Activated CD8-positive, alpha-beta T cell treated with anti-CD3 and anti-CD28 coated beads for 36 hours (primary cell): ENCODE results near the gene EPB41L4A. TPM values are rescaled to one million over a fixed set of nuclear protein-coding genes. Genes with fewer than 3 reads are reported as not detected.

ENCODE experiments used
- ATAC-seq: fragments of 200-7000 bp; cut with Tn5 transposase; one replicate; pipeline ENCODE4 v1.10.0; 2021; ENCODE audit warnings: mild to moderate bottlenecking, moderate library complexity
- CTCF ChIA-PET: fragments of 350-600 bp; sonication (Branson Sonifier 250); formaldehyde crosslinking; loops from one replicate; lab custom pipeline; 2021; ENCODE audit warnings: antibody characterized with exemption; lab: Charles Lee
- POLR2A ChIA-PET: fragments of 350-600 bp; sonication (Branson Sonifier 250); formaldehyde crosslinking; loops from one replicate; lab custom pipeline; 2021; ENCODE audit warnings: antibody characterized with exemption; lab: Charles Lee
- DNase-seq: peaks from one replicate; pipeline ENCODE4 v3.0.0-alpha.2; 2020
- H3K27ac Mint-ChIP-seq: one replicate; pipeline ENCODE4 v1.8.0; 2021; ENCODE audit warnings: mild to moderate bottlenecking, mixed read lengths
- H3K27me3 Mint-ChIP-seq: one replicate; pipeline ENCODE4 v1.8.0; 2021; ENCODE audit warnings: mixed read lengths
- H3K36me3 Mint-ChIP-seq: one replicate; pipeline ENCODE4 v1.8.0; 2021; ENCODE audit warnings: low read depth, mixed read lengths
- H3K4me1 Mint-ChIP-seq: one replicate; pipeline ENCODE4 v1.8.0; 2021; ENCODE audit warnings: low read depth, mixed read lengths
- H3K4me3 Mint-ChIP-seq: one replicate; pipeline ENCODE4 v1.8.0; 2021; ENCODE audit warnings: mild to moderate bottlenecking, moderate library complexity, mixed read lengths
- H3K9me3 Mint-ChIP-seq: one replicate; pipeline ENCODE4 v1.8.0; 2021; ENCODE audit warnings: mixed read lengths
- CTCF ChIP-seq: fragments of 200-600 bp; IDR thresholded peaks from one replicate; pipeline ENCODE4 v1.8.0; 2022; ENCODE audit warnings: antibody characterized with exemption, mild to moderate bottlenecking
- intact Hi-C: fragments of 100-400 bp; cut with micrococcal nuclease; formaldehyde crosslinking; loops from one replicate; pipeline ENCODE4 v1.10.0; 2022
- total RNA-seq, 2 experiments: library from RNA; stranded (reverse); gene quantifications; one replicate each; pipeline ENCODE4 v1.2.3, GENCODE V29; 2021

EPB41L4A gene
- total RNA-seq, 2 experiments from 2014 or later: 0.25 TPM; not detected in 1

- no peak overlapping the region for H3K4me3 Mint-ChIP-seq
- CTCF ChIA-PET: no interaction called here
- ATAC-seq: no peak
These were observed 110.5 kb downstream of the EPB41L4A start for GRCh38 chr5:112308608-112309007.

GRCh38 chr5:112306956-112307355 is 112.1 kb downstream of the EPB41L4A start:
- POLR2A ChIA-PET: interaction anchor here (0.7 kb wide), 1 partner anchor 140 kb away, joined by 3 read pairs; no protein-coding TSS in a partner anchor
- no peaks in the 10 kb centered on the region for H3K9me3 Mint-ChIP-seq
- intact Hi-C loops: no loop called here
- no peaks in the 10 kb centered on the region for H3K4me1 Mint-ChIP-seq
- H3K4me3 Mint-ChIP-seq: no peak overlapping the region
- no peak for ATAC-seq
- TF ChIP-seq CTCF: no peak
- H3K27ac Mint-ChIP-seq: no peak overlapping the region
- peaks cover 17% of the 10 kb centered on the region for H3K27me3 Mint-ChIP-seq
- no peaks in the 10 kb centered on the region for H3K36me3 Mint-ChIP-seq
- CTCF ChIA-PET: interaction anchor here (1.5 kb wide), 1 partner anchor 132 kb away, joined by 3 read pairs; no protein-coding TSS in a partner anchor
- DNase-seq: no peak

More at GRCh38 chr5:112308608-112309007, 110.5 kb downstream of the EPB41L4A start:
- Mint-ChIP-seq H3K9me3 (no peaks in the 10 kb centered on the region), H3K36me3 (no peaks in the 10 kb centered on the region), H3K27ac (no peak overlapping the region), H3K27me3 (peaks cover 11% of the 10 kb centered on the region), H3K4me1 (no peaks in the 10 kb centered on the region)
- DNase-seq: no peak
- POLR2A ChIA-PET: no interaction called here
- intact Hi-C loops: no loop called here
- TF ChIP-seq CTCF: no peak

- no peaks in the 10 kb centered on the region for H3K36me3 Mint-ChIP-seq
- H3K27ac Mint-ChIP-seq: no peak overlapping the region
- POLR2A ChIA-PET: no interaction called here
- no peak overlapping the region for H3K4me3 Mint-ChIP-seq
- DNase-seq (no peak), ATAC-seq (no peak)
- TF ChIP-seq CTCF: no peak
- no peaks in the 10 kb centered on the region for H3K4me1 Mint-ChIP-seq
- peaks cover 3% of the 10 kb centered on the region for H3K9me3 Mint-ChIP-seq
- intact Hi-C loops: no loop called here
- H3K27me3 Mint-ChIP-seq: peaks cover 17% of the 10 kb centered on the region
- CTCF ChIA-PET: no interaction called here
These were observed 114.3 kb downstream of the EPB41L4A start for GRCh38 chr5:112304743-112305142.

GRCh38 chr5:112303685-112304084 is 115.4 kb downstream of the EPB41L4A start:
- Mint-ChIP-seq H3K27me3 (peaks cover 15% of the 10 kb centered on the region), H3K4me3 (no peak overlapping the region), H3K4me1 (no peaks in the 10 kb centered on the region), H3K9me3 (peaks cover 10% of the 10 kb centered on the region), H3K36me3 (no peaks in the 10 kb centered on the region), H3K27ac (no peak overlapping the region)
- DNase-seq (no peak), ATAC-seq (no peak)
- intact Hi-C loops: no loop called here
- ChIA-PET CTCF (no interaction called here), POLR2A (no interaction called here)
- TF ChIP-seq CTCF: no peak

- Mint-ChIP-seq H3K9me3 (peaks cover 15% of the 10 kb centered on the region), H3K36me3 (no peaks in the 10 kb centered on the region), H3K4me1 (no peaks in the 10 kb centered on the region), H3K27ac (no peak overlapping the region), H3K4me3 (no peak overlapping the region), H3K27me3 (peaks cover 5% of the 10 kb centered on the region)
- CTCF ChIA-PET: no interaction called here
- DNase-seq: no peak
- POLR2A ChIA-PET: no interaction called here
- intact Hi-C loops: no loop called here
- no peak for TF ChIP-seq CTCF
- no peak for ATAC-seq
These were observed 125.0 kb downstream of the EPB41L4A start for GRCh38 chr5:112294126-112294525.
